Astrocyte (in vitro differentiated cells and primary cell): Measurements from ENCODE around the gene ZNRF2. TPM values are rescaled to one million over a fixed set of nuclear protein-coding genes. Genes with fewer than 3 reads are reported as not detected.
"Not testable (repeated sequence)": the region's sequence is repeated elsewhere in the genome, so short reads cannot be mapped to it uniquely, and the experiment has no call there.

Experiments
- DNase-seq: peaks from one replicate; pipeline ENCODE4 v3.0.0-alpha.2; 2010; ENCODE audit warnings: low read depth
- FAIRE-seq: peaks from 2 replicates; lab custom pipeline; 2011; peaks lifted over from hg19 to GRCh38; lab: Jason Lieb, UNC
- H2AFZ ChIP-seq: 2 replicates; pipeline ENCODE4 v1.6.0; 2012; ENCODE audit warnings: low read depth, low read length, inconsistent platforms
- H3K27ac ChIP-seq: 2 replicates; pipeline ENCODE4 v1.5.1; 2011; ENCODE audit warnings: low read depth, low read length, inconsistent platforms
- H3K27me3 ChIP-seq: 2 replicates; pipeline ENCODE4 v1.6.0; 2011; ENCODE audit warnings: low read length, inconsistent platforms; ENCODE audit not compliant: insufficient read depth
- H3K36me3 ChIP-seq: 2 replicates; pipeline ENCODE4 v1.5.1; 2011; ENCODE audit warnings: low read length, inconsistent platforms; ENCODE audit not compliant: insufficient read depth
- H3K4me1 ChIP-seq: 2 replicates; pipeline ENCODE4 v1.5.1; 2011; ENCODE audit warnings: low read length, inconsistent platforms; ENCODE audit not compliant: insufficient read depth
- H3K4me2 ChIP-seq: 2 replicates; pipeline ENCODE4 v1.6.0; 2012; ENCODE audit warnings: low read length, inconsistent platforms
- H3K4me3 ChIP-seq: 2 replicates; pipeline ENCODE4 v1.5.1; 2011; ENCODE audit warnings: low read depth, mild to moderate bottlenecking, low read length, inconsistent platforms; ENCODE audit not compliant: insufficient read depth
- H3K79me2 ChIP-seq: 2 replicates; pipeline ENCODE4 v1.6.0; 2012; ENCODE audit warnings: mild to moderate bottlenecking, low read length, inconsistent platforms; ENCODE audit not compliant: insufficient read depth
- H3K9ac ChIP-seq: 2 replicates; pipeline ENCODE4 v1.6.0; 2012; ENCODE audit warnings: mild to moderate bottlenecking, low read length, inconsistent platforms
- H3K9me3 ChIP-seq: 2 replicates; pipeline ENCODE4 v1.5.1; 2012; ENCODE audit warnings: low read depth, mild to moderate bottlenecking, low read length, inconsistent platforms; ENCODE audit not compliant: insufficient read depth
- H4K20me1 ChIP-seq: 2 replicates; pipeline ENCODE4 v1.6.0; 2012; ENCODE audit warnings: low read length, inconsistent platforms; ENCODE audit not compliant: insufficient read depth
- H3K27ac Mint-ChIP-seq: one replicate; pipeline ENCODE4 v1.8.0; 2021; ENCODE audit warnings: mild to moderate bottlenecking, mixed read lengths; ENCODE audit not compliant: unreplicated experiment
- H3K27me3 Mint-ChIP-seq: one replicate; pipeline ENCODE4 v1.8.0; 2021; ENCODE audit warnings: low read depth, mixed read lengths; ENCODE audit not compliant: unreplicated experiment
- H3K36me3 Mint-ChIP-seq: one replicate; pipeline ENCODE4 v1.8.0; 2021; ENCODE audit warnings: low read depth, mixed read lengths; ENCODE audit not compliant: unreplicated experiment
- H3K4me1 Mint-ChIP-seq: one replicate; pipeline ENCODE4 v1.8.0; 2021; ENCODE audit warnings: low read depth, mixed read lengths; ENCODE audit not compliant: unreplicated experiment
- H3K4me3 Mint-ChIP-seq: one replicate; pipeline ENCODE4 v1.8.0; 2021; ENCODE audit warnings: mild to moderate bottlenecking, moderate library complexity, mixed read lengths; ENCODE audit not compliant: unreplicated experiment
- H3K9me3 Mint-ChIP-seq: one replicate; pipeline ENCODE4 v1.8.0; 2021; ENCODE audit warnings: mild to moderate bottlenecking, mixed read lengths; ENCODE audit not compliant: unreplicated experiment
- EZH2 ChIP-seq: IDR thresholded peaks from 2 replicates; pipeline ENCODE4 v1.6.1; 2012; ENCODE audit warnings: mild to moderate bottlenecking, low read length, inconsistent platforms; ENCODE audit not compliant: insufficient read depth
- total RNA-seq: library from RNA; stranded (reverse); gene quantifications from 2 replicates; pipeline ENCODE4 v1.2.1, GENCODE V29; 2021
- TF ChIP-seq, protein P1 (sequence below): IDR thresholded peaks from 2 replicates; pipeline ENCODE4 v1.5.1; 2011; ENCODE audit warnings: low read depth, mild to moderate bottlenecking, inconsistent platforms, low read length, moderate library complexity; ENCODE audit not compliant: insufficient read depth

Gene ZNRF2
- total RNA-seq, 1 donor from 2014 or later = 9.9 TPM

DNA sequence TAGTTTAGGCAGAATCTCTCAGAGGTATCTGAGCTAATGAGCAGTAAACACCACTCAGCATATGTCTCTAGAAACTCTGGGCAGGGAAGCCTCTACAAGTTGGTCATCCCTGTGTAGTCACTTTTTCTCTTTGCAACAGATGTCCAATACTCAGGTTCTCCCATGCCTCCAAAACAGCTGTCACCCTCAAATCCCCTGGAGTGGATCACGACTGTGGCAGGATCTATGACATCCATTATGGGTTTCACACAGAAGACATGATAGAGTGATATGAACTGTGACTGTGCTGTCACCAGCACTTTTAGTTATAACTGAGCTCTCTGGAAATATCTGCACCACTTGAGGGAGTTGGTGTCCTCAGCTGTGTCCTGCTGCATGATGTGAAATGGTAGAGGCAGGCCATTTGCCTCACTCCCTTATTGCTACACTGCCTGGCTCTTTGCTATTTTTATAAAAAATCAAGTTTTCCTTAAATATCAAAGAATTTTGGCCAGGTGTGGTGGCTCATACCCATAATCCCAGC is 24.1 kb upstream of the ZNRF2 start:
- Histone ChIP-seq H4K20me1 (no peaks in the 10 kb centered on the region), H3K9ac (no peak overlapping the region), H3K4me1 (no peaks in the 10 kb centered on the region), H3K9me3 (no peaks in the 10 kb centered on the region), H3K36me3 (no peaks in the 10 kb centered on the region), H3K27me3 (no peaks in the 10 kb centered on the region), H2AFZ (no peak overlapping the region), H3K79me2 (no peaks in the 10 kb centered on the region), H3K4me2 (no peak overlapping the region), H3K4me3 (no peak overlapping the region), H3K27ac (no peak overlapping the region)
- DNase-seq = no peak
- Mint-ChIP-seq H3K9me3 (peaks cover 1% of the 10 kb centered on the region), H3K27ac (no peak overlapping the region), H3K36me3 (peaks cover 1% of the 10 kb centered on the region), H3K4me3 (no peak overlapping the region), H3K4me1 (no peaks in the 10 kb centered on the region), H3K27me3 (peaks cover 4% of the 10 kb centered on the region)
- TF ChIP-seq EZH2 = no peak
- TF ChIP-seq, protein P1, sequence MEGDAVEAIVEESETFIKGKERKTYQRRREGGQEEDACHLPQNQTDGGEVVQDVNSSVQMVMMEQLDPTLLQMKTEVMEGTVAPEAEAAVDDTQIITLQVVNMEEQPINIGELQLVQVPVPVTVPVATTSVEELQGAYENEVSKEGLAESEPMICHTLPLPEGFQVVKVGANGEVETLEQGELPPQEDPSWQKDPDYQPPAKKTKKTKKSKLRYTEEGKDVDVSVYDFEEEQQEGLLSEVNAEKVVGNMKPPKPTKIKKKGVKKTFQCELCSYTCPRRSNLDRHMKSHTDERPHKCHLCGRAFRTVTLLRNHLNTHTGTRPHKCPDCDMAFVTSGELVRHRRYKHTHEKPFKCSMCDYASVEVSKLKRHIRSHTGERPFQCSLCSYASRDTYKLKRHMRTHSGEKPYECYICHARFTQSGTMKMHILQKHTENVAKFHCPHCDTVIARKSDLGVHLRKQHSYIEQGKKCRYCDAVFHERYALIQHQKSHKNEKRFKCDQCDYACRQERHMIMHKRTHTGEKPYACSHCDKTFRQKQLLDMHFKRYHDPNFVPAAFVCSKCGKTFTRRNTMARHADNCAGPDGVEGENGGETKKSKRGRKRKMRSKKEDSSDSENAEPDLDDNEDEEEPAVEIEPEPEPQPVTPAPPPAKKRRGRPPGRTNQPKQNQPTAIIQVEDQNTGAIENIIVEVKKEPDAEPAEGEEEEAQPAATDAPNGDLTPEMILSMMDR = no peak
- FAIRE-seq = no peak

DNA sequence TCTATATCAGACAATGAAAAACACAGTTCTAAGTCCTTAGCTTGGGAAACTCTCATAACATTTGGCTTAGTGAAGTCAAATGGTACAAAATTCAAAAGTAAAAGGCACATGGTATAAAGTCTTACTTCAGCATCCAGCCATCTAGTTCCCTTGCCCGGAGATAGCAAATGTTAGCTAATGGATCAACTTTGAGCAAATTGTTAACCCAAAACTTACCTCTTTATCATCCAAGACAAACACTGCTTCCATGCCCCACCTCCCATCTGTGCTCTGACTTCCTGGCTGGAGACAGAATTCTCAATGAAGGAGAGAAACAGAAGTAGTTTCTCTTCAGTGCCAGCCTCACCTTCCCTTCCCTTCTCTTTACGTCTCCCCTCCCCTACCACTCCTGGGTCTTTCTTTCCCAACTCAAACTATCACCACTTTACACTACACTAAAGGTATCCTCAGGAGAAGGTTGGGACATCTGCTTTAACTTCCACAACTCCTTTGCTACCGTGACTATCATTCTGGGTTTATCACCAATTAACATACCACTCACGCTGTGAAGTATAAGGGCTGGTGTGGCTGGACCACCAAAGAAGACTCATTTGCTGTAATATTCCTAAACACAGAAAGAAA is 21.2 kb upstream of the ZNRF2 start:
- no peak overlapping the region for H3K4me3 Mint-ChIP-seq
- Histone ChIP-seq H4K20me1 (no peaks in the 10 kb centered on the region), H3K4me2 (no peak overlapping the region), H3K79me2 (no peaks in the 10 kb centered on the region), H3K9ac (no peak overlapping the region), H2AFZ (no peak overlapping the region), H3K9me3 (no peaks in the 10 kb centered on the region), H3K36me3 (no peaks in the 10 kb centered on the region), H3K27ac (no peak overlapping the region), H3K4me1 (no peaks in the 10 kb centered on the region), H3K4me3 (no peak overlapping the region), H3K27me3 (peaks cover 7% of the 10 kb centered on the region)
- peaks cover 2% of the 10 kb centered on the region for H3K36me3 Mint-ChIP-seq
- TF ChIP-seq, protein P1 = no peak
- no peak for TF ChIP-seq EZH2
- no peaks in the 10 kb centered on the region for H3K4me1 Mint-ChIP-seq
- H3K9me3 Mint-ChIP-seq = peaks cover 1% of the 10 kb centered on the region
- no peak overlapping the region for H3K27ac Mint-ChIP-seq
- FAIRE-seq (no peak), DNase-seq (no peak)
- peaks cover 13% of the 10 kb centered on the region for H3K27me3 Mint-ChIP-seq

DNA sequence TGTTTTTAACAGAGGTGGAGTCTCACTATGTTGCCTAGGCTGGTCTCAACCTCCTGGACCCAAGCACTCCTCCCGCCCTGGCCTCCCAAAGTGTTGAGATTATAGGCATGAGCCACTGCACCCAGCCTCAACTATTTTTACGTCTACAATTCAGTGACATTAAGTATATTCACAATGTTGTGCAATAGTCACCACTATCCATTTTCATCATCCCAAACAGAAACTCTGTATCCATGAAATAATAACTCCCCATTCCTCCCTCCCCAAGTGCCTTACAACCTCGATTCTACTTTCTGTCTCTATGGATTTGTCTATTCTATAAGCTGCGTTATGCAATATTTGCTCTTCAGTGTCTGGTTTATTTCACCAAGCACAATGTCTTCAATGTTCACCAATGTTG is 20.3 kb upstream of the ZNRF2 start:
- FAIRE-seq (no peak), DNase-seq (no peak)
- Mint-ChIP-seq H3K9me3 (peaks cover 1% of the 10 kb centered on the region), H3K4me1 (no peaks in the 10 kb centered on the region), H3K36me3 (peaks cover 2% of the 10 kb centered on the region), H3K4me3 (no peak overlapping the region), H3K27ac (no peak overlapping the region), H3K27me3 (peaks cover 14% of the 10 kb centered on the region)
- Histone ChIP-seq H3K9ac (no peak overlapping the region), H2AFZ (no peak overlapping the region), H3K36me3 (no peaks in the 10 kb centered on the region), H3K27me3 (peaks cover 7% of the 10 kb centered on the region), H3K4me2 (no peak overlapping the region), H3K27ac (no peak overlapping the region), H3K9me3 (no peaks in the 10 kb centered on the region), H3K4me3 (no peak overlapping the region), H3K4me1 (no peaks in the 10 kb centered on the region), H4K20me1 (no peaks in the 10 kb centered on the region), H3K79me2 (no peaks in the 10 kb centered on the region)
- TF ChIP-seq, protein P1 = no peak
- TF ChIP-seq EZH2 = no peak

DNA sequence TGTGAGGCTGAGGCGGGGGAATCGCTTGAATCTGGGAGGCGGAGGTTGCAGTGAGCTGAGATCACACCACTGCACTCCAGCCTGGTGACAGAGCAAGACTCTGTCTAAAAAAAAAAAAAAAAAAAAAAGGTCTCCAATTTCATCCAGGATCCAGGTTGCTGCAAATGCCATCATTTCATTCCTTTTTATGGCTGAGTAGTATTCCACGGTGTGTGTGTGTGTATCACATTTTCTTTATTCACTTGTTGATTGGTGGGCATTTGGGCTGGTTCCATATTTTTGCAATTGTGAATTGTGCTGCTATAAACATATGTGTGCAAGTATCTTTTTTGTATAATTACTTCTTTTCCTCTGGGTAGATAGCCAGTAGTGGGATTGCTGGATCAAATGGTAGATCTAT is 19.2 kb upstream of the ZNRF2 start:
- H3K79me2 ChIP-seq, H3K4me3 ChIP-seq, H3K9me3 Mint-ChIP-seq, H3K36me3 Mint-ChIP-seq, H2AFZ ChIP-seq, H3K4me2 ChIP-seq, H3K4me1 Mint-ChIP-seq, H3K4me3 Mint-ChIP-seq, H3K9me3 ChIP-seq, H3K4me1 ChIP-seq, H3K27ac ChIP-seq, H3K36me3 ChIP-seq, H3K27ac Mint-ChIP-seq, H3K27me3 ChIP-seq, H4K20me1 ChIP-seq, DNase-seq, H3K9ac ChIP-seq, FAIRE-seq: not testable (repeated sequence)
- H3K27me3 Mint-ChIP-seq = peaks cover 14% of the 10 kb centered on the region
